NCI-H146 treated with DMSO at 0.1 percent for 48 hours (cell line): ENCODE data around the gene VPS39.

Experiments
- DNase-seq: peaks from one replicate; lab custom pipeline; 2025; ENCODE audit not compliant: unreplicated experiment; lab: John Stamatoyannopoulos, UW

VPS39 gene

DNA sequence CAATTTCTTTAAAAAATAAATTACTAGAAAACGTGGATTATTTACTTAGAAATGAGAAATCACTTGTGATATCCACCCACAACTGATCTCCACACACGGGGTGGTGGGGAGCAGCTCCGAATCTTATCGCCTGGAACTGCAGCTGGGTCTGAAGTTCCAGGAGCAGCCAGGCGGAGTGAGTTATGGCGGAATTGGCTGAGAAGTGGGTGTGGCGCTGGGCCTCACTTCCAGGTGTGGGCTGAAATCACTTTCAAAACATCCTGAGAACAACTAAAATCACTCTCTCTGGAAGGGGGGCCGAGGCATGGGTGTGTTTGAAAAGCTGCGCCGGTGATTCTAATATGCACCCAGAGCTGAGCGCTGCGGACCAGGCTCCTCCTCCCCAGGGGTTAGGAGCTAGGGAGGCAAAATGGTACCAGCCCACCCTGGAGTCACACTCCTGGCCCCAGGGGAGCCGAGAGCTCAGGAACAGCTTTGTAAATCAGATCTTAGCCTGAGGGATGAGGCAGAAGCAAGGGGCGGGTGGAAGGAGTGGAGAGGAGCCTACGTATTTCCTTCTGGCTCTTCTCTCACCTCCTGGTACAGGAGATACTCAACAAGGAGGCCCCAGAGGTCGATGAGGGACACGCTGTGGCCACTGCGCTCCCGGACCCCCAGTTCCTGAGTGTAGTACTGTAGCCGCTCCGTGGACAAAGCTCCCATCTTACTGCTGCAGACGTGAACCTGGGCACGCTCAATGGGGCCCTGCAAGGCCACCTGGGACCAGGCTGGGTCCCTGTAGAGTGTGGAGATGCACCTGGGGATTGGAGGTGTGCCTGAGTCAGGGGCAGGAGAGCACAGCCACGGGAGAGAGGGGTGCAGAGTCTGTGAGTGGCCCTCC is 61.3 kb downstream of the VPS39 start:
- DNase-seq: no peak

DNA sequence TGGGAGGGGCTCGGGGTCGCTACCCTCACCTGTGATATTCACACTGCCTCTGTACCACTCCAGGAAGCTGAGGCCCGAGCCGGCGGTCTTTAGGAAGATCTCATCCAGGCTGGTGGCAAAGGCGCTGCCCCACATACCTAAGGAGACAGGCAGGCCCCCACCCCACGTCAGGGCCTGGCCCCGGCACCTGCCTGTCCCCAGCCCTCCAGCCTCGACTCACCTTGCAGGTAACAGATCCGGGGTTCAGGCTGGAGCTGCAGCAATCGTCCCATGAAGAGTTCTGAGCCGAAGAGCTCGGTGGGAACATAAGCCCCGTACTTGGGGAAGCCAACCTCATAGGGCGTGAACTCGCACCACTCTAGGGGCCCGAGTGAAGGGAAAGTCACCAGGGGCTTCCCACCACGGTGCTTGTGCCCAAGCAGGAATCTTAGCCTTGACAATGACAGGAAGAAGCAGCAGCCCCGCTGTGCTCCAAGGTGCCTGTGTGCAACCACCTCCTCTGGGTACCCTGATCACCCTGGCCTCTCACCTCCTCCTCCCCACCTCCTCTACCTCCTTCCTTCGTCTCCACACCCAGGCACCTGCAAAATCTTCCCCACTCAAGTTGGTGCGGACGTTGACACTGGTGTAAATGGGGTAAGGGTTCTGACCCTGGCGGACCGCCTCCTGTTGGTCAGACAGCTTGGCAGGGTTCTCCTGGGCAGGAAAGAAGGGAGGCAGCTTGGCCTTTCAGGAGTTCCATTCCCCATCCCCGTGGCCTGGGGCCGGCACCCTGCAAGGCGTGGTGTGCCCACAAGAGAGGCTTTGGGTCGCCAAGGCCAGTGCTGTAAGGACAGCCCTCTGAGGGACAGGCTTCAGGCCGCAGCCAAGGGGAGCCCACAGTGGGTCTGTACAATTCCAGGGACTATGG is 62.3 kb downstream of the VPS39 start:
- DNase-seq: no peak

DNA sequence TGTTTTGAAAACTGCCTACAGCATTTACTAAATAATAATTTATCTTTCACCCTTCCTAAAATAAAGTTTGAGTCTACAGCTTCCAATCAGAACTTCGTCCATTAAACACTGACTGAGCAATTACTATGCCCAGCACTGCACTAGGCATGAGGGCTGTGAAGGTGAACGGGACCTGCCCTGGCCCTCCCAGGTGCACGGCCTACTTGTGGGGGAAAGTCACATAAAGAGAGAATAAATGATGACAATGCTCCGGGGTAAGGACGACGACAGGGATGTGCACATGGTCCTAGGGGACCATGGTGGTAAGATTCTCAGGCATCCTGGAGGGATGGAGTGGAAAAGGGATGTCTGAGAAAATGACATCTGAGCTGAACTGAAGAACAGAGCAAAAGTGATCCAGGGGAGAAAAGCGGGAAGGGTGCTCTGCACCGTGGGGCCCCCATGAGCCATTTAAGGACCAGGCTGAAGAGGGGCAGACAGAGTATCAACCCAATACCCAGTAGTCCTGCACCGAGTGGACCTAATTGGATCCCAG is 63.2 kb downstream of the VPS39 start:
- DNase-seq: no peak

DNA sequence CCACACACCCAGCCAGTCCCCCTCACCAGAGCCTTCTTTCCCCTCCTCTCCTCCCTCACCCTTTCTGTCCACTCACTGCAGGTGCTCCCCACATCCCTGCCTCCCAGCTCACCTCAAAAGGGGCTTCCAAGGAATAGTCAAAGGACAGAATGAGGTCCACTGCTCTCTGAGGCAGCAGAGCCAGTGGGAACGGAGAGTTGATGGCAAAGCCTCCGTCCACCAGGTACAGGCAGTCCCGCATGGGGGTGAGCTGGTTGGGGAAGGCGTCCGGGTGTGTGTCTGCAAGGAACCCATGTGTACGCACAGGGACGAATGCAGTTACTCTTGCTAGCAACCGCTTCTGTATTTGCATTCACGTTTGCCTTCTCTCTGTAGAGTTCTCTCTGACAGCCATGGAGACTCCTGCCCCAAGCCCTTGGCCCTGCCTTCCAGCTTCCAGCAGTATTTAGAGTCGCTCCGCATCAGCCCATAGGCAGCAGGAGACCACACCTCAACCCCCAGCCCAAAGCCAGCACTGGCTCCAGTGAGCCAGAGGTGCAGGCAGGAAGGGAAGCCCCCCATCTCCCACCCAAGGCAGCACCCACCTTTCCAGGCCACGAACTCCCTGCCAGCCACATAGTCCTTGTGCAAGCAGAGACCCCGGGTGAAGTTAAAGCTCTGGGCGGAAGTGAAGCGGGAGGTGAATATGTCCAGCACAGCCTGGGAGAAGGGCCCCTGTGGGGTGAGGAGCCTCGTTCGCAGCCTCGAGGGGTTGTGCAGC is 64.1 kb downstream of the VPS39 start:
- DNase-seq: no peak

DNA sequence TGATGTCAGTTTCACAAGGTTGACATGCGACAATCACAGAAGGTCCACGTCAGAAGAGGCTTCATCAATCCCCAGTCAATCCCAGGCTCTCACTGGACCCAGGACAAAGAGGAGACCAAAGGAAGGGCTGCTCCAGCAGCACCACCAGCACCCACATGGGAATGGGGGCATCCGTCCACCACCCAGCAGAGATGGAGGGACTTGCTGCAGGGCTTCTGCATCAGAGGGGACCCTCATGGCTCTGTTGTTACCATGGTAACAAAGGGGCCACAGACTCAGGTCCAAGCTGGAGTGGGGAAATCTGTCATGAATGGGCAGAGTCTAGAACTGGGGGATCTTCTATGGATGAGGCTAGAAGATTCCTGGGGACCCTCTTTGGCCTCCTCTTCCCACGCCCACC is 64.7 kb downstream of the VPS39 start:
- DNase-seq: no peak

DNA sequence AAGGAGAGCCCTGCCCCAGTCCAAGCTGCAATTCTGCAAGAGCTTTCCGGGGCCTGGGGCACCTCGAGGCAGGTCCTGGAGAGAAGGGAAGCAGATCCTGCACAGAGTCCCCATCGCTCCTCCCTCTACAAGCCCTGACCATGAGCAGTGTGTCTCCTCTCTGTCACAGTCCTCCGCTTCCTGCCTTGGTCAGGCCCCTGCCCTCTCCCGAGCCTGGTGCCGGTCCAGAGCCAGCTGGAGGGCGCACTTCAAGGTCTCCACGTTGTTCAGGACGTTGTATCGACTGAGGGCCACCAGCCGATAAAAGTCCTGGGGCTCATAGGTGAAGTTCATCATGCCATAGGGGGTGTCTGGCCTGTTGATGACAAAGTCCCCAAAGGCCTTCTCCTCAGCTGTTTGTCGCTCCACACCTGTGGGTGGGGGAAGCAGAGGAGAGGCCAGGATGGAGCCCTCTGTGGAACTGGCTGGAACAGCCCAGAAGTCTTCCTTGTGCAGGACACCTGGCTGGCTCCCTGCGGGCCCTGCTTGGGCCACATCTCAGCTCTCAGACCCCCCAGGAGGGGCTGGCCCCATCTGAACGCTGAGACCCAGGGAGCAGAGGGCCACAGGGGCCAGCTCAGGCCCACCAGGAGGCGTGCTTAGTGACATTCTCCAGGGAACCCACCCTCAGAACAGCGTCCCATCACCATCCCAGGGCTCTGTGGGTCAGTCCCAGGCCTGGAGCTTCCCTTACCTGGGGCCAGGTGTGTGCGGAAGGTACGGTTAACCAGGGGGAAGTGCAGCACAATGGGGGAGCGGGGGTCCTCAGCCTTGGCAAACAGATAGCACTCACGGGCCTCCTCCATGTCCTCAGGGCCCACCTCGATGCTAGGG is 66.1 kb downstream of the VPS39 start:
- no peak for DNase-seq

DNA sequence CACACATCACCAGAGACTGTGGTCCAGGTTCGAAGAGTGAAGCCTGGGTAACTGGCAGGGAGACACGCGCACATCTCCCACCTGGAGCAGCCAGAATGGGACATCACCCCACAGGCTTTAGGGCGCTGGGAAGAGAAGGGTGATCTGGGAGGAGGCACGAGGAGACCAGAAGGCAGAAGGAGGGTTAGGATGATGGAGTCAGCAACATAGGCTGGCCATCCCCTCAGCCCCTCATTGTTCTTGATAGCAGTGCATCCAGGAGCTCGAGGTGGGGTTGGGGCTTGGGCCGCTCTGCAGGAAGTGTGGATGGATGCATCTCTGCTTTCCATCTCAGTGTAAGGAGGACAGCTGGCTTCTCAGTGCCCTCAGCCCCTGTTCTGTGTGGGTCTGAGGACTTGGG is 66.9 kb downstream of the VPS39 start:
- no peak for DNase-seq

DNA sequence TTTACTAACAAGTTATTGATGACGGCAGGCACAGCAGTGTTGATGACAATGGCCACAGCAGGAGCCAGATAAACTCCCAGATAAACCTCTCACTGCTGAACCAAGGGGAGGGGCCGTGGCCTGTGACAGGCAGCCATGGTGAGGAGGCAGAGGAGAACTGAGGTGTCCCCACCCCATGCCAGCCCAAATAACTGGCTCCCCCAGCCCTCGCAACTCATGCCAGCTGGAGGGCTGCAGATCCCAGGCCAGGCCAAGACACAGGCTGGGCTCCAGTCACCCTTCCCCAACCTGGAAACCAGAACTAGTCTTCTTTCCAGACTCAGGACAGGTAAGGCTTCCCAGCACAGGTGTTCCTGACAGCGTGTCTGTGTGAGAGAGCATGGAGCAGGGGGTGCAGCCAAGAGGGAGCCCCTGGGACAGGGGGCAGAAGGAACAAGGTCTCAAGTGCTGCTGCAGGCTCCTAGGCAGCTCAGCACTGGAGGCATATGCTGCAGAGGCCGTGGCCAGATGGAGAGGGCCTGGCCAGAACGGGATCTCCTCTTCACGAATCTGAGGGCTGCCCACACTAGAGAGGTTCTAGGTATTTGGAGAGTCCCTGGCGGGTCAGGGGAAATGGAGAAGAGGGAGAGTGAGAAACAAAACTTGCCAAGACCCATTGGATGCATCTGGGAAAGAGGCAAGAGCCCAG is 67.6 kb downstream of the VPS39 start:
- peak; percentile 2 for DNase-seq

DNA sequence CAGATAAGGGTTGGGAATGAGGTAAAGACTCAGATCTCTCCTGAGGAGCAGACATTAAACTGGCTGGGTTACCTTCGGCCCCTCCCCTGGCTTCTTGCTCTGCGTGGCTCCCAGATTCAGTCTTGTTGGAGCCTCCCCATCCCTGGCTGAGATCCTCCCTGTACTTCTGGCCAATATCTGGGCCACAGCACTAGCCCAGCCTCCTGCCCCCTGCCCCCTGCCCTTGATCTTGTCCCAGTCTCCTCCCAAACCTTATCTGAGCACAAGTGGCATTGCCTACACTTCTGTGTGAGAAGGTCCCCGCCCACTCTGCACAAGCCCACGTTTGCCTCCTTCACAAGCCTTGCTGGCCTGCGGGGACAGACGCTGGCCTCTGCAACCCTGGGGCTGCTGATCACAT is 68.5 kb downstream of the VPS39 start:
- no peak for DNase-seq

DNA sequence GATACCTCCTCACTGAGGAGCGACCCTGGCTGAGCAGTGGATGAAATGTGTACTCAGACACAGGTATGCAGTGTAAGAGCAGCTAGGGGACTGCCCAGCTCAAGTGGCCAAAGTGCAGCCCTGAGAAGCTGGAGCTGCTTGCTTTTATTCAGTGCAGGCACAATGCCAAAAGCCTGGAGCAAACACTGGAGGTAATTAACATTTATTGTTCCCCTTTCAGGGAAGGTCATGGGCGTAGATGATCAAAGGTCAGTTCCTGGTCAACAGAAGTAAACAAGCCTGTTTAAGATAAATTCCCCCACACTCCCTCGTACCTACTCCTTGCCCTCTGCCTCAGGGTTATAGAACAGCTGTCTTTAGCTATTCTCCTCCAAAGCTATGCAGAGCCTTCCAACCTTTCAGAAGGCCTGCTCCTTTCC is 69.1 kb downstream of the VPS39 start:
- DNase-seq: no peak

DNA sequence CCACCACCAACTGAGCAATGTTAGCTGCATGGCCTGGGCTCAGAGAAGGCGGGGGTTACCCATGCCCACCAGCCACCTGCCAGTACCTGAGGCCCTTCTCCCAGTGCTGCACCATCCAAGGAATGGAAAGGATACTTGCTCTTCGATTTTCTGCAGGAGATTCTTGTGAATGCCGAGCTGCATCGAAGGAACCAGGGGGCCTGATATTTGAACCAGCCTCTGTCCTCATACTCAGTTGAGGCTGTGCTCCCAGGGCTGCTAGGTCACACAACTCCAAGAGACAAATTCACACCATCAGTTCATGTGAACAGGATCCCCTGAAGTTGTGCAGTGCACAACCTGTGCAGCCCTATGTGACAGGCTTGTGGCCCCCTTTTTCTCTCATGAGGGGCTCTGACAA is 69.7 kb downstream of the VPS39 start:
- DNase-seq: no peak

DNA sequence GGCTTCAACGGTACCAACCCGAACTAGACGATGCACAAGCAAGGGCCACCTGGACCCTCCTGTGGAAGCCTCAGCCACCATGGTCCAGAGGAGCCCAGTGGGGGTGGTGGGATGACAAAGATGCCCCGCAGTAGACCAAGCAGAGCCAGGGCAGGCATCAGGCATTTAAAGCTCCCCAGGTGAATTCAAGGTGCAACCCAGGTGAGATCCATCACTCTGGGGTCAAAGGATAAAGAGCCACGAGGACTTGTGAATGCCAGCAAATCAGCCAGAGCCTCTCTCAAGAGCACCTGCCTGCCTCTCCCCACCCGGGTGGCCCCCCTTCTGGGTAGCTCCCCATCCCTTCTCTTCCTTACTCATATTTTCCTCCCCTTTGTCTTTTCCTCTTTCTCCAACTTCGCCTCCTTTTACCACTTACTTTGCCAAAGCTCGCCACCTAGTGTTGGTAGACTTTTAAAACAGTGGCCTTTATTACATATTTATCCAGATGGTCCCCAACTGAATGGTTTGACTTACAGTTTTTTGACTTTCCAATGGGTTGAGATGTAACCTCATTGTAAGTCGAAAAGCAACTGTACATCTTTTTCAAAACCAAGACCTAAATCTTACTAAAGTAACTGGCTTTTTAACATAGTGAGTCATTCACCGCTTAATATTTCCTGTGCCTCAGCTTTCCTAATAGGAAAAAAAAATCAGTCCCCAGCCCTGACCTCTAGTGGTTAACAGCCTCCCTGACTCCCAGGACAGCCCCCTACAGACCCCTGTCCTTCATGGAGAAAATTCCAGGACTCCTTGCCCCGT is 70.4 kb downstream of the VPS39 start:
- no peak for DNase-seq

DNA sequence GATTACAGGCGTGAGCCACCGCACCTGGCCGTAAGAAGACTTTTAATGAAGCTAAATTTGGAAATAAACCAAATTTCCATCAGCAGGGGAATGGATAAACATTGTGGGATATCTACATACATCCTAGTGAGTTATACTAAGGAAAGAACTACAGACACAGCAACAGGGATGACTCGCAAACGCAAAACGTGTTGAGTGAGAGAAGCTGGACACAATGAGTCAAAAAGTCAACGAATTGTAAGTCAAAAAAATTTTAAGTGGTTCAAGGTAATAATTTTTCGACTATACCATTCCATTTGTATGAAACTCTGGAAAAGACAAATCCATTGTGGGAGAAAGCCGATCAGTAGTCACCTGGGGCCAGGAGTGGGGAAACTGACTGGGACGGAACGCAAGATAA is 71.6 kb downstream of the VPS39 start:
- DNase-seq: no peak

DNA sequence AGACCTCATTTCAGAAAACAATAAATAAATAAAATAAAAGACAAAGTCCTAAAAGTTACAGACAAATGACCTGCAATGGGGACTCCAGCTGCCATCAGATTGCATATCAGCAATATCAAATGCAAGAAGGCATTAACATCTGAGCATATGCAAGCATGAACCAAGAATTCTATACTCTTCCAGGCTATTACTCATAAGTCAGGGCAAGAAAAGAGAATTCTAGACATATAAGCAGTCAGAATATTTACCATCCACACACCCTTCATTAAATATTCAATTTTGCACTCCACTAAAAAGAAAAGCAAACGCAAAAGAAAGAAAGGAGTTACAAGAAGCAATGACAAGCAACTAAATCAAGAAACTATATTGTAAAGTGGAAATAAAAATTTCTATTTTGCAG is 72.8 kb downstream of the VPS39 start:
- no peak for DNase-seq

DNA sequence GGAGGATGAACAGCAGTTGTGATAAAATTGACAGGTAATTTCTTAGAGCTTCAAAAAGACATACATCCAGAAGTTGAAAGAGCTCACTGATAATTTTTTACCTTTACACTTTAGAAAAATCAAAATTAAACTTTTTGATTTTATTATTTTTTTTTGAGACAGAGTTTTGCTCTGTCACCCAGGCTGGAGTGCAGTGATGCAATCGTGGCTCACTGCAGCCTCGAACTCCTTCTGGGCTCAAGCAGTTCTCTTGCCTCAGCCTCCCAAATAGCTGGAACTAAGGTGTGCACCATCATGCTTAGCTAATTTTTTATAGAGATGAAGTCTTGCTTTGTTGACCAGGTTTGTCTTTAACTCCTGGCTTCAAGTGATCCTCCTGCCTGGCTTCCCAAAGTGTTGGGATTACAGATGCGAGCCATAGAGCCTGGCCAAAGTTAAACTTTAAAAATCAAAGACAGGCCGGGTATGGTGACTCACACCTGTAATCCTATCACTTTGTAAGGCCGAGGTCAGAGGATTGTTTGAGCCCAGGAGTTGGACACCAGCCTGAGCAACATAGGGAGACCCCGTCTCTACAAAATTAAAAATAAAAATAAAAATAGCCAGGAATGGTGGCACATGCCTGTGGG is 73.4 kb downstream of the VPS39 start:
- no peak for DNase-seq

DNA sequence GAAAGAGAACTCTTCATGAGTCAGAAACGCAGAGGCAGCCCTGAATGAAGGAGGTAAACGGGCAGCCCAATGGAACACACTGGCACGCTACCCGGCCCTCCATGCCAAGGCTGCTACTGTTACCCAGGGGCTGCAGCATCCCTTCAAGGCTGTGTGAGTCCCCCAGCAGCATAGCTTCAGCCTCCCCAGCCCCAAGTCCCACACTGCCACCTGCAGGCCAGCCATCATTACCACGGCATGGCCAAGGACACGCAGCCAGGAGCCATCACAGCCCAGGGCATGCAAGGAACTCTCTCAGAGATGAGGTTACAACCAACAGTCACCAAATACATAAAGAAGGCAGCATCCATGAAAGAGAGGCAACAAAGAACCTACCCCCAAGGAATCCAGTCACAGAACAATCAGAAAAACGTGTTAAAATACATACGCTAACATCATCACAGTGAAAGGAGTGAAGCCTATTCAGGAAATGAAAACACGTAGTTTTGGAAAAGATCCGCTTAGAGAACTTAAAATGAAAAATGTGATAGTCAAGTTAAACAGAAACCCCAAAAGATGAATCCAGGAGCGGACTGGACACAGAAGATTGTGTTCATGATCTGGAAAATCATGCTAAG is 74.1 kb downstream of the VPS39 start:
- peak; percentile 6 for DNase-seq

DNA sequence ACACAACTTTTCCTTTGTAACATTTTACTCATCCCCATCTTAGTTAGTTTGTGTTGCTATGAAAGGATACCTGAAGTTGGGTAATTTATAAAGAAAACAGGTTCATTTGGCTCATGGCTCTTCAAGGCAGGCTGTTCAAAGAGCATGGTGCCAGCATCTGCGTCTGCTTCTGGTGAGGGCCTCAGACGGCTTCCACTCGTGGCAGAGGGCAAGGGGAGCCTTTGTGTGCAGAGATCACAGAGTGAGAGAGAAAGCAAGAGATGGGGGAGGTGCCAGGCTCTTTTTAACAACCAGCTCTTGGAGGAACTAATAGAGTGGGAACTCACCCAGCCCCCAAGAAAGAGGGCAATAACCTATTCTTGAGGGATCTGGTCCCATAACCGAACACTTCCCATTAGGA is 74.7 kb downstream of the VPS39 start:
- DNase-seq: no peak
